PFSK-1 (cell line): ENCODE measurements around the gene RUNX1.

ENCODE experiments used
- FOXP2 ChIP-seq: optimal IDR thresholded peaks from 2 replicates; pipeline ENCODE3; 2011; ENCODE audit warnings: borderline replicate concordance, control low read depth, inconsistent platforms; ENCODE audit not compliant: insufficient read depth; ENCODE audit errors: extremely low read length, extremely low read depth
- POLR2AphosphoS5 ChIP-seq: IDR thresholded peaks from 2 replicates; pipeline ENCODE4 v1.6.1; 2012; ENCODE audit warnings: low read depth, mild to moderate bottlenecking, control low read depth, low read length, moderate library complexity
- REST ChIP-seq, 2 experiments: IDR thresholded peaks; 2 replicates each; pipeline versions ENCODE4 v1.6.1 to v1.8.0; 2011 to 2012; ENCODE audit warnings: low read depth in 2 of 2, low read length in 2 of 2, control low read depth in 1 of 2, inconsistent platforms in 1 of 2, mild to moderate bottlenecking in 1 of 2, moderate library complexity in 1 of 2; ENCODE audit not compliant: insufficient read depth in 1 of 2
- SIN3A ChIP-seq: IDR thresholded peaks from 2 replicates; pipeline ENCODE4 v1.6.1; 2012; ENCODE audit warnings: mild to moderate bottlenecking, low read length, moderate library complexity, borderline replicate concordance; ENCODE audit not compliant: insufficient read depth
- TAF1 ChIP-seq: IDR thresholded peaks from 2 replicates; pipeline ENCODE4 v1.6.1; 2012; ENCODE audit warnings: low read length, control low read depth, borderline replicate concordance; ENCODE audit not compliant: insufficient read depth

RUNX1 gene

GRCh38 chr21:34899302-34899701 is 149.8 kb downstream of the RUNX1 start:
- TF ChIP-seq TAF1 = no peak
- no peak for TF ChIP-seq SIN3A
- no peak for TF ChIP-seq FOXP2
- no peak for TF ChIP-seq REST (IDR thresholded peaks at IDR 0.05; ENCODE audit: insufficient read depth in 1 of 2, low read depth in 2 of 2, low read length in 2 of 2)
- no peak for TF ChIP-seq POLR2AphosphoS5

GRCh38 chr21:34897828-34898227 is 151.3 kb downstream of the RUNX1 start:
- TF ChIP-seq FOXP2 = no peak
- TF ChIP-seq TAF1 = no peak
- TF ChIP-seq SIN3A = no peak
- TF ChIP-seq REST (IDR thresholded peaks at IDR 0.05; ENCODE audit: insufficient read depth in 1 of 2, low read depth in 2 of 2, low read length in 2 of 2) = no peak

DNA sequence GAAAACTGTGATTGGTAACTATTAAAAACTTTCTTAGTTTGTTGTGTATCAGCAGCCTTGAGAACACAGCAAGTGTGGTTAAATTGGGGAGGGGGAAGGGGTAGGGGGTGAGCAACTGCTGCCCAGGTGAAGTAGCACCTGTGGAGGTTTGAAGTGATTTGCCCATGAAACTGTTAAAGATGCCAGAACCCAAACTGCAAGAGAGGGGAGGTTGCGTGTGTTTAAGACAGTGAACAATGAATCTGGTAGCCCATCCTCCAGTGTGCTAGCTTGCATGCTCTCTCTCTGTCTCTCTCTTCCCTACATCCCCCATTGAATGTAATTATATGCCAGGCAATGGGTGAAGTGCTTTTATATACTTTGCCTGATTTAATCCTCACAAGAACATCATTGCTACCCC is 154.7 kb downstream of the RUNX1 start:
- TF ChIP-seq TAF1 (no peak), POLR2AphosphoS5 (no peak), SIN3A (no peak)

- no peak for TF ChIP-seq FOXP2
- no peak for TF ChIP-seq REST (IDR thresholded peaks at IDR 0.05; ENCODE audit: insufficient read depth in 1 of 2, low read depth in 2 of 2, low read length in 2 of 2)
- no peak for TF ChIP-seq POLR2AphosphoS5
- no peak for TF ChIP-seq SIN3A
- no peak for TF ChIP-seq TAF1
Measured at GRCh38 chr21:34892209-34892608, 156.9 kb downstream of the RUNX1 start.

- no peak for TF ChIP-seq REST (IDR thresholded peaks at IDR 0.05; ENCODE audit: insufficient read depth in 1 of 2, low read depth in 2 of 2, low read length in 2 of 2)
- TF ChIP-seq SIN3A = no peak
- no peak for TF ChIP-seq TAF1
- no peak for TF ChIP-seq POLR2AphosphoS5
- no peak for TF ChIP-seq FOXP2
Measured at GRCh38 chr21:34891613-34891943, 157.5 kb downstream of the RUNX1 start.
